ENCODE results near the gene CSGALNACT2. TPM values are rescaled to one million over a fixed set of nuclear protein-coding genes. Genes with fewer than 3 reads are reported as not detected.

CSGALNACT2 gene
- total and polyA plus RNA-seq, 2 donors (not counting 1 experiment from before 2014, with no cell fraction given), result 10.9 to 24.0 TPM

DNA sequence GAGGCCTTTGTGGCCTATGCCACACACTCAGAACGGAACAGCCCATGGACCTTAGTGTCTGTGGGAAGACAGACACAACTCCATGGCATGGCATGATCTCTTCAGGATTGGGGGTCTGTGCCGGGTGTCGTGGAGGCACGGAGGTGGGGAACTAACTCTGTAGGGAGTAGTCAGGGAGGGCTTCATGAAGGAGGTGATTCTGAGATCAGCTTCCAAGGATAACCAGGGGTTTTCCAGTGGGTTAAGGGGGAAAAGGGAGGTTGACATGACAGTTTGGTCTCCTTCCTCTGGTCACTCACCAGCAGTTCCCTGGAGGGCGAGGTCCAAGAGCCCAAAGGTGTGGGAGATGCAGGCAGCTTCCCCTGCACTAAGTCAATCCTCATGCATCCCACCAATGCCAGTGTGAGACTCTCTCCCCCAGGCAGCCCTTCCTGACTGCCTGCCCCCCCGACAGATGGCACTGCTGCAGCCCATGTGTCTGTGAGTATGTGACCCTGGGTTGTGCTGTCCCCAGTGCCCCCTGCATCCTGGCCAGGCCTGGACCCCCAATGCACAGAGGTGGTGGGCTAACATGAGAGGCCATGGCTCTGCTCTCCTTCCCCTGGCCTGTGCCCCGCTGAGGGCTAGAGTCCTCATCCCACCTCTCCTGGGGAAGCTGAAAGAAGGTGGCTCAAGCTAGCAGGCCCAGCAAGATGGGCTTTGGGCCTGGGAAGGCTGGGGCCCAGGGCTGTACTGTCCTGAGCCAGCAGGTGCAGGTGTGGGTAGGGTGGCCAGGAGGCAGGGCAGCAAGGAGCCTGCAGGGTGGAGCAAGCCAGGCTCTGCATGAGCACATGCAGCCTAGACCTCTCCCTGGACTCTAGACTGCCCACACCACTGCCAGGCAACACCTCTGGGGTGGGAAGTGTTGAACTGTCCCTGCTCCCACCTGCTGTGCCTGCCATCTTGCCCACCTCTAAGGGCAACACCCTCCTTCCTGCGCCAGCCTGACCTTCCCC lies 88.9 kb downstream of the CSGALNACT2 start:
- Mint-ChIP-seq H3K27me3 (peaks cover 38% of the 10 kb centered on the region), H3K9me3 (ENCODE audit: insufficient read depth) (no peaks in the 10 kb centered on the region), H3K4me3 (no peak overlapping the region), H3K27ac (no peak overlapping the region), H3K4me1 (peaks cover 32% of the 10 kb centered on the region)
- no peak overlapping the region for H3K4me2 ChIP-seq (replicated peaks; ENCODE audit: low read depth, low read length, poor library complexity, severe bottlenecking)
- DNase-seq (no peak), ATAC-seq (ENCODE audit: low read depth) (no peak)
- peaks cover 0 to 36% (median 6%) of the 10 kb centered on the region in 4 experiments for H3K27me3 ChIP-seq (replicated peaks in 1 of 4; ENCODE audit: control extremely low read depth in 1 of 4, control insufficient read depth in 3 of 4, insufficient read depth in 4 of 4, low read length in 3 of 4)
- H3K4me3 ChIP-seq (ENCODE audit: control extremely low read depth in 1 of 5, extremely low read depth in 1 of 5, insufficient read depth in 1 of 5, low read depth in 2 of 5, low read length in 4 of 5), result no peak overlapping the region
- H3K36me3 ChIP-seq (replicated peaks in 1 of 2; ENCODE audit: control extremely low read depth in 1 of 2, control insufficient read depth in 1 of 2, extremely low read depth in 1 of 2, insufficient read depth in 2 of 2, low read length in 1 of 2), result no peaks in the 10 kb centered on the region
- no peak overlapping the region for H3K9ac ChIP-seq (ENCODE audit: low read length)
- H4K20me1 ChIP-seq (ENCODE audit: control insufficient read depth, insufficient read depth, low read length, poor library complexity, severe bottlenecking), result no peaks in the 10 kb centered on the region
- no peaks in the 10 kb centered on the region for H3K9me3 ChIP-seq (ENCODE audit: control extremely low read depth in 1 of 3, control insufficient read depth in 2 of 3, insufficient read depth in 1 of 3, low read length in 2 of 3)
- peaks cover 25 to 31% of the 10 kb centered on the region in 2 donors for H3K4me1 ChIP-seq (ENCODE audit: control insufficient read depth in 2 of 2, insufficient read depth in 2 of 2, low read length in 2 of 2)
- 100% methylated on average over 5 of the region's 8 CpGs for WGBS (ENCODE audit: insufficient coverage)
- intact Hi-C loops (cut with micrococcal nuclease), result no loop called here
- no peak overlapping the region for H3K27ac ChIP-seq (ENCODE audit: low read length in 2 of 2)
- ChIA-PET POLR2A (no interaction called here), CTCF (interaction anchor here (1.6 kb wide), 1 partner anchor 22 kb away, joined by 5 read pairs; no protein-coding TSS in a partner anchor)
- H3K79me2 ChIP-seq (ENCODE audit: control insufficient read depth, insufficient read depth, low read length), result no peaks in the 10 kb centered on the region
- no peak overlapping the region for H2AFZ ChIP-seq (ENCODE audit: insufficient read depth, low read depth, low read length, poor library complexity, severe bottlenecking)
- TF ChIP-seq, protein P1, sequence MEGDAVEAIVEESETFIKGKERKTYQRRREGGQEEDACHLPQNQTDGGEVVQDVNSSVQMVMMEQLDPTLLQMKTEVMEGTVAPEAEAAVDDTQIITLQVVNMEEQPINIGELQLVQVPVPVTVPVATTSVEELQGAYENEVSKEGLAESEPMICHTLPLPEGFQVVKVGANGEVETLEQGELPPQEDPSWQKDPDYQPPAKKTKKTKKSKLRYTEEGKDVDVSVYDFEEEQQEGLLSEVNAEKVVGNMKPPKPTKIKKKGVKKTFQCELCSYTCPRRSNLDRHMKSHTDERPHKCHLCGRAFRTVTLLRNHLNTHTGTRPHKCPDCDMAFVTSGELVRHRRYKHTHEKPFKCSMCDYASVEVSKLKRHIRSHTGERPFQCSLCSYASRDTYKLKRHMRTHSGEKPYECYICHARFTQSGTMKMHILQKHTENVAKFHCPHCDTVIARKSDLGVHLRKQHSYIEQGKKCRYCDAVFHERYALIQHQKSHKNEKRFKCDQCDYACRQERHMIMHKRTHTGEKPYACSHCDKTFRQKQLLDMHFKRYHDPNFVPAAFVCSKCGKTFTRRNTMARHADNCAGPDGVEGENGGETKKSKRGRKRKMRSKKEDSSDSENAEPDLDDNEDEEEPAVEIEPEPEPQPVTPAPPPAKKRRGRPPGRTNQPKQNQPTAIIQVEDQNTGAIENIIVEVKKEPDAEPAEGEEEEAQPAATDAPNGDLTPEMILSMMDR (IDR thresholded peaks at IDR 0.05), result no peak
- no peak for TF ChIP-seq EZH2 (IDR thresholded peaks at IDR 0.05; ENCODE audit: borderline replicate concordance, insufficient read depth, low read depth, low read length, poor library complexity, severe bottlenecking)

All from B cell (primary cell).